Uterus (tissue), 4 donors: ENCODE data around the gene CDH15. TPM values are rescaled to one million over a fixed set of nuclear protein-coding genes. Genes with fewer than 3 reads are reported as not detected.
A peak's percentile ranks its signal among the peaks of the same experiment; 100 is the strongest.

Experiments
- DNase-seq, 2 donors: peaks; one replicate each; pipeline ENCODE4 v3.0.0-alpha.2; 2019 to 2020
- H3K27ac ChIP-seq, 2 donors: fragments of 200-600 bp; sonication (generic); 1 replicate in 1 of 2; 2 replicates in 1 of 2; pipeline ENCODE4 v1.5.1; 2016 to 2018
- H3K27me3 ChIP-seq, 2 donors: fragments of 200-600 bp; sonication (generic); one replicate each; pipeline ENCODE4 v1.5.1; 2018 to 2019; ENCODE audit warnings: control low read depth in 1 of 2
- H3K36me3 ChIP-seq, 2 donors: fragments of 200-600 bp; sonication (generic); one replicate each; pipeline ENCODE4 v1.5.1; 2019; ENCODE audit warnings: control low read depth in 1 of 2
- H3K4me1 ChIP-seq, 2 donors: fragments of 200-600 bp; sonication (generic); one replicate each; pipeline ENCODE4 v1.5.1; 2018 to 2019; ENCODE audit warnings: control low read depth in 1 of 2
- H3K4me3 ChIP-seq, 2 donors: fragments of 200-600 bp; sonication (generic); 1 replicate in 1 of 2; 2 replicates in 1 of 2; pipeline ENCODE4 v1.5.1; 2018 to 2019; ENCODE audit warnings: mild to moderate bottlenecking in 1 of 2
- H3K9me3 ChIP-seq, 2 donors: fragments of 200-600 bp; sonication (generic); one replicate each; pipeline ENCODE4 v1.5.1; 2019; ENCODE audit warnings: control low read depth in 1 of 2
- CTCF ChIP-seq, 4 experiments: fragments of 200-600 bp in 2 of 4; fragments of 450-650 bp in 2 of 4; sonication (generic) in 2 of 4; IDR thresholded peaks; one replicate each; pipeline ENCODE4 v1.5.1; 2016 to 2019; ENCODE audit warnings: antibody characterized with exemption in 4 of 4, mild to moderate bottlenecking in 2 of 4, moderate library complexity in 1 of 4
- POLR2A ChIP-seq, 2 donors: fragments of 450-650 bp; IDR thresholded peaks; one replicate each; pipeline ENCODE4 v1.6.1; 2016; ENCODE audit warnings: antibody characterized with exemption in 2 of 2, mild to moderate bottlenecking in 1 of 2, moderate library complexity in 1 of 2
- intact Hi-C: fragments of 100-400 bp; cut with DNase I; formaldehyde crosslinking; loops from one replicate; pipeline ENCODE4 v1.15.1; 2023; ENCODE audit warnings: low total_unique reads
- total RNA-seq, 4 donors: library from RNA; depleted of rRNA in 3 of 4; stranded (reverse); fragments of >200 nt in 3 of 4; gene quantifications; one replicate each; pipeline versions ENCODE4 v1.1.0 to v1.2.4, GENCODE V29; 2014 to 2023
- donor health status: DM: yes; HTN: yes; CAD: no.

CDH15 gene
- total RNA-seq, 4 donors from 2014 or later, result 0.21 TPM; not detected in 3

- Histone ChIP-seq H3K4me3 (no peak overlapping the region), H3K27ac (no peak overlapping the region), H3K9me3 (no peaks in the 10 kb centered on the region), H3K36me3 (no peaks in the 10 kb centered on the region), H3K4me1 (no peaks in the 10 kb centered on the region), H3K27me3 (no peaks in the 10 kb centered on the region)
- intact Hi-C loops, result no loop called here
- no peak for DNase-seq
- TF ChIP-seq CTCF (IDR thresholded peaks at IDR 0.05), result no peak
- TF ChIP-seq POLR2A (IDR thresholded peaks at IDR 0.05), result no peak
Measured at GRCh38 chr16:89210165-89210903, 38.8 kb downstream of the CDH15 start.

GRCh38 chr16:89210904-89211515 lies 39.5 kb downstream of the CDH15 start:
- Histone ChIP-seq H3K4me1 (peaks cover 0 to 3% of the 10 kb centered on the region in 2 donors), H3K27me3 (no peaks in the 10 kb centered on the region), H3K36me3 (no peaks in the 10 kb centered on the region), H3K27ac (no peak overlapping the region), H3K9me3 (no peaks in the 10 kb centered on the region), H3K4me3 (no peak overlapping the region)
- no peak for DNase-seq
- intact Hi-C loops, result no loop called here
- TF ChIP-seq POLR2A (IDR thresholded peaks at IDR 0.05) (no peak), CTCF (IDR thresholded peaks at IDR 0.05) (no peak)

GRCh38 chr16:89216315-89217137 lies 45.0 kb downstream of the CDH15 start:
- peak; percentile 75 to 76 for DNase-seq
- no peaks in the 10 kb centered on the region for H3K36me3 ChIP-seq
- peak overlapping the region; percentile 60 to 83 for H3K4me3 ChIP-seq
- H3K27ac ChIP-seq, result peak overlapping the region; percentile 92 to 94
- H3K4me1 ChIP-seq, result peaks cover 3% of the 10 kb centered on the region in 2 donors
- no peaks in the 10 kb centered on the region for H3K9me3 ChIP-seq
- H3K27me3 ChIP-seq, result no peaks in the 10 kb centered on the region
- intact Hi-C loops, result no loop called here
- TF ChIP-seq POLR2A (IDR thresholded peaks at IDR 0.05) (no peak), CTCF (IDR thresholded peaks at IDR 0.05) (peak; percentile 58 to 82 (median 76))

GRCh38 chr16:89217138-89217387 lies 45.5 kb downstream of the CDH15 start:
- Histone ChIP-seq H3K27ac (peak overlapping the region; percentile 92 to 94), H3K4me3 (peak overlapping the region; percentile 60 to 83), H3K9me3 (no peaks in the 10 kb centered on the region), H3K4me1 (peaks cover 3% of the 10 kb centered on the region in 2 donors), H3K36me3 (no peaks in the 10 kb centered on the region), H3K27me3 (no peaks in the 10 kb centered on the region)
- DNase-seq, result no peak
- TF ChIP-seq POLR2A (IDR thresholded peaks at IDR 0.05) (no peak), CTCF (IDR thresholded peaks at IDR 0.05) (no peak)
- intact Hi-C loops, result no loop called here
